ENCODE data around the gene SOX13.

- TF ChIP-seq, protein P1, sequence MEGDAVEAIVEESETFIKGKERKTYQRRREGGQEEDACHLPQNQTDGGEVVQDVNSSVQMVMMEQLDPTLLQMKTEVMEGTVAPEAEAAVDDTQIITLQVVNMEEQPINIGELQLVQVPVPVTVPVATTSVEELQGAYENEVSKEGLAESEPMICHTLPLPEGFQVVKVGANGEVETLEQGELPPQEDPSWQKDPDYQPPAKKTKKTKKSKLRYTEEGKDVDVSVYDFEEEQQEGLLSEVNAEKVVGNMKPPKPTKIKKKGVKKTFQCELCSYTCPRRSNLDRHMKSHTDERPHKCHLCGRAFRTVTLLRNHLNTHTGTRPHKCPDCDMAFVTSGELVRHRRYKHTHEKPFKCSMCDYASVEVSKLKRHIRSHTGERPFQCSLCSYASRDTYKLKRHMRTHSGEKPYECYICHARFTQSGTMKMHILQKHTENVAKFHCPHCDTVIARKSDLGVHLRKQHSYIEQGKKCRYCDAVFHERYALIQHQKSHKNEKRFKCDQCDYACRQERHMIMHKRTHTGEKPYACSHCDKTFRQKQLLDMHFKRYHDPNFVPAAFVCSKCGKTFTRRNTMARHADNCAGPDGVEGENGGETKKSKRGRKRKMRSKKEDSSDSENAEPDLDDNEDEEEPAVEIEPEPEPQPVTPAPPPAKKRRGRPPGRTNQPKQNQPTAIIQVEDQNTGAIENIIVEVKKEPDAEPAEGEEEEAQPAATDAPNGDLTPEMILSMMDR (optimal IDR thresholded peaks at IDR 0.05 in 1 of 3, IDR thresholded peaks at IDR 0.05 in 1 of 3, conservative IDR thresholded peaks at IDR 0.05 in 1 of 3; ENCODE audit: extremely low read depth in 1 of 3, insufficient read depth in 2 of 3, low read length in 3 of 3) = no peak
- TF ChIP-seq EZH2 (IDR thresholded peaks at IDR 0.05; ENCODE audit: low read length) = no peak
Observed at GRCh38 chr1:204126386-204126785, 53.5 kb downstream of the SOX13 start.
